GM19351 (cell line): ENCODE results near the gene DDOST.
"Not testable (repeated sequence)": the region's sequence is repeated elsewhere in the genome, so short reads cannot be mapped to it uniquely, and the experiment has no call there.

Experiments used
- ATAC-seq: cut with Tn5 transposase; IDR thresholded peaks from one replicate; pipeline ENCODE4 v1.9.1; 2021; ENCODE audit warnings: mild to moderate bottlenecking, moderate library complexity; ENCODE audit not compliant: unreplicated experiment

Gene DDOST

DNA sequence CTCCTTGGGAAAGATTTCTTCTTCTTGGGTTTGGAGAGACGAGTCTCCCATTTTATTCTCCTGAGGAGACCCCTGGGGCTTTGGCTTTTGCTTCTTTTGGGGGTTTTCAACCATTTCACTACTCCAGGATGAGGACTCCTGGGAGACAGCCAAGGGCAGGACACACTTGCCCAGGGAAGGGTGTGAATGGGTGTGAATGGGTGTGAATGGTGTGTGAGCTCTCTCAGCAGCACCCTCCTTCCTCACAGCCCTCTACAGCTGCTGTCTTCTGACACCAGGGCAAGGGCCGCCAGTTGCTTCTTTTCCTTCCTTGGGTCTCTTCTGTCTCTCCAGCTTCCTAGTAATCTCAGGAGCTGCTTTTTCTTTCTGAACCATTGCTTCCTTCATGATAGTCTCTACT lies 32.5 kb upstream of the DDOST start:
- ATAC-seq = no peak

DNA sequence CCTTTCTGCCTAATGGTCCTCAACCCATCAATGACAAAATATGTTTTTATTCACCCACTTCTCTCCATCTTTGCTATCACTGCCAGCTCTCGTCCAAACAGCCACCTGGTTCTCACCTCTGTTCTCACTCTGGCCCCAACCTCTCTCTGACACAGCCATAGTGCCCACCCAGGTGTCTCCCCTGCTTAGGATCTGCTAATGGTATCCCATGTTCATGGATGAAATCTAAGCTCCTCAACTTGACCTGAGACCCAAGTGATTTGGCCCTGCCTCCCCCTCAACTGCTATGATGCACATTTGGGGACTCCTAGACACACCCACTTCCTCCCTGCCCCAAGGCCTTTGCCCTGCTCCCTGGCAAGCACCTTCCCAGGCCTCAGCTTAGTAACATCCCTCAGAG lies 30.7 kb upstream of the DDOST start:
- ATAC-seq = no peak

DNA sequence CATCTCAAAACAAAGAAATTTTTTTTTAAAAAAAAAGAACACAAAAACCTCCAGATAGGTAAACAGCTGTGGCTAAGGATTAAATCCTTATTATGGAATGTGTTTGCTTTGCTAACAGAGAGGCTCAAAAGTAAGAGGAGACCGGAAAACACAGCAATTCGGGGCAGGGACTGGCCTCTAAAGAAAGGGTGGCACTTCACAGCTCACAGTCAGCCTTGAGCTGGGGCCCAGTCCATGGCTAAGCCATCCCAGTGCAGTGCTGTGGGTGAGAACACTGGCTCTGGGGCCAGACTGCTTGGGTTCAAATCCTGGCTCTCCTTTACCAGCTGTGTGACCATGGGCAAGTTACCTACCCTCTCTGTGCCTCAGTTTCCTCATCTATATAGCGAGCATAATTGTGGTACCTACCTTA lies 28.5 kb upstream of the DDOST start:
- ATAC-seq = no peak

DNA sequence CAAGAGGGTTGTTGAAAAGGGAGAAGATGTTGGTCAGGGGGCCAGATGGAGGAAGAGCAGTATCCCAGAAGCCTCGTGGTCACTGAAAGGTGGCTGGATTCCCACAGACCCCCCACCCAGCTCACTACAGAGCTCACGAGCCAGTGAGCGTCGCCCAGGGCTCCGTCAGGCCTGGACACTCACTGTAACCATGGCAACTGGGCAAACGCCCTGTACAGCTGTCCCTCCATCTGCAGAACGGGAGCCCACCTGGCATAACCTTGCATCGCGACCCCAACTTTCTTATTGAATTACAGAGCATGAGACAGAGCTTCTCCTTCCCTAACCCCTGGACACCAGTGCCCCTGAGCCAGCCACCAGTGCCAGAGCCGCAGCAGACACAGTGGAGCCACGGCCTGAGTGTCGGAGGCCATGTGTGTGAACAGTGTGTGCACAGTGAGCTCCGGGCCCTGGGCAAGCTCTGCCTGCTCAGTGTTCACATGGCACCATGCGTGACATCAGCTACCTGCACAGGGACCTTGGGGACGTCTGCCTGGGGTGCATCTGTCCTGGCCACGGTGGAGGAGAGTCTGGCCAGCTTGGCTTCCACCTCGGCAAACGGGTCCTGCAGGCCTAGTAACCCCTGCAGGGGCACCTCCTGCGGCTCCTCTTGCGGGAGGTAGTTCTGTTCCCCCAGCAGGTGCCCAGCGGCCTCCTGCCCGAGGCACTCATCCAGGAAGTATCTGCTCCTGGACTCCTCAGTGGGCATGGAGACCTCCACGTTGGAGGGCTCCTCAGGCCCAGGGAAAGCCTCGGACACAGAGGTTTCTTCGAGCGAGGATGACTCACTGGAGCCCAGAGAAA lies 25.9 kb upstream of the DDOST start:
- ATAC-seq = no peak

DNA sequence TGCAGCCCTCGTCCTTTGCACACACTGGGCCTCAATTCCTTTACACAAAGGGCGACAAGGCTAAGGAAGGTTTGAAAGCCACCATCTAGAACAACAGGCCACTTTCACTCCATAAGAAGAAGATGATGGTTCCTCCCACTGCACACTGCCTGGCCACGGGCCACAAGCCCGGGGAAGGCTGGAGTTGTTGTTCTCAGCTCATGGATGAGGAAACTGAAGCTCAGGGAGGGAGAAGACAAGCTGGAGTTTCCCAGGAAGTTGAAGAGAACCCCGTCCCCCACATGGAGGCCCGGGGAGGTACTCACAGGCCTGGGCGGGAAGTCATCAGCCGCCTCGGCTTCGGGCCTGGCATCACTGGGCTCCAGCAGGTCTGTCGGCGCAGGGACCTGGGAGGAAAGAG lies 24.6 kb upstream of the DDOST start:
- no peak for ATAC-seq

DNA sequence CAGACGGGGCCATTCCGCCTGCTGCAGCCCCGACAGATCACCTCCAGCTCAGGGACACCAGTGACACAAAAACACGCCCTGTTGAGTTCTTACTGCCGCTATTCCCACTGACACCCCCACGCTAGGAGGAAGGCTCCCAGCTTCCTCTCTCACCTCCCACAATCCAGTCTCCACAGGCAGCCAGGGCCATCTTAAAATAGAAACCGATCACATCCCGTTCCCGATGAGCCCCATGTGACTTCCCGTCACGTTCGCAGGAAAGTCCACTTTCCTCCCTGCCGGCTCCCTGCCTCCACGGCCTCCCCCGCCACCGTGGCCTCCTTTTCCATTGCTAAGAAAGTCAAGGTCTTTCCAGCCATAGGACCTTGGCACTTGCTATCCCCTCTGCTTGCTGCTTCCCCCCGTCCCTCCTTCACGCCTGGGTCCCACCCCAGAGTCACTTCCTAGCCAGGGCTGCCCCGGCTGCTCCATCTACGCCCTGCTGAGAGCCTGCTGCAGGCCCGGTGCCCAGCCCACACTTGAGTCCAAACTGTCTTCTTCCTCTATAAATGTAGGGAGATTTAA lies 24.0 kb upstream of the DDOST start:
- ATAC-seq = no peak

DNA sequence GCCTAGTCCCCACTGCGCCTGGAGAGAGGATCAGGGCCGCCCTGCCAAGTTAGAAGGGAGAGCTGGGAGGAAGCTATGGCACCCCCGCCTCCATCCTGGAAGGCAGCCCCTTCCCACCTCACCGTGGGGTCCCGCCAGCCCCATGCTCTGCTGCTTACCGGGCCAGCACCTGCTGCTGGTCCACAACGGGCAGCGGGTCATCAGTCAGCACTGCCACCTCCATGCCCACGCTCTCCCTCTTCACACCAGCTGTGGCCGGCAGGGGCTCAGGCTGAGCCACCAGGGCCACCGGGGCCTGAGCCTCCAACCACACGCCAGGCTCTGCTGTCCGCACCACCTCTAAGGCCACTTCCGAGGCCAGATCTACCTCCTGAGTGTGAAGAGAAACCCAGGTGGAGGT lies 23.5 kb upstream of the DDOST start:
- no peak for ATAC-seq

DNA sequence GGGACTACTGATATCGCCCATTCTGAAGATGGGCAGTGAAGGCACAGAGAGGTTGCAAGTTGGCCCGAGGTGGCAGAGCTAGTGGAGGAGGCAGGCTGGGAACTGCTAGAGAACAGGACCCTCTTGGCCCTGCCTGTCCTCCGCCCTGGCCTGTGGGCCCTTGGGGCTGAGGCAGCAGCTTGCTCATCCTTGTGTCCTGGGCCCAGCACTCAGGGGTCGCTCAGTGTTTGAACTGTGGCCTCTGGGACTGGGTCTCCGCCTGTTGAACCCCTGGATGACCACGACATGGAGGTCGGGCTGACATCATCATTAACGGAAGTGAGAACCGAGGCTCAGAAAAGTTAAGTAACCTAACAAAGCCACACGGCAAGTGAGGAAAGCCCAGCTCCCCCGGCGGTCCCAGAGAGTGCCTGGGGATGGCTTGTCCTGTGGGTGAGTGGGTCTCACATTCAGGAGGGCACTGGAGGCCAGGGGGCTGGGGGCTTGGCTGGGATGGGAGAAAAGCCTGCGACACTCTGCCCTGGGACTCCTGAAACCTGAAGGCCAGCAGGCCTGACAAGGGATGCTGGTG lies 23.0 kb upstream of the DDOST start:
- no peak for ATAC-seq

DNA sequence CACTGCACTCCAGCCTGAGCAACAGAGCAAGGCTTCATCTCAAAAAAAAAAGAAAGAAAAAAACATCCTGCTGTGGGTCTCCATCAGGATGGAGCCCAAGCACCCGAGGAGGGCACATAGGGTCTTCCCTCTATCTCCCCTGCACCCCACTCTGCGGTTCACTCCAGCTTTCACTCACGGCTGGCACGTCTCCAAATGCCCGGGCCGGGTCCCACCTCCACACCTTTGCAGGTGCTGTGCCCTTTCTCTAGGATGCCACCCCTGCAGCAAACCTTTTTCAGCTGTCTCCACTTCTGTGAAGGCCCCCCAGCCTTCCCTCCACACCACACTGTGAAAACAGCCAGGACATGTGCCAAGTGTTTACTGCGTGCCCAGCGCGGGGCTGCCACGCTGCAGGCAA lies 22.4 kb upstream of the DDOST start:
- no peak for ATAC-seq

DNA sequence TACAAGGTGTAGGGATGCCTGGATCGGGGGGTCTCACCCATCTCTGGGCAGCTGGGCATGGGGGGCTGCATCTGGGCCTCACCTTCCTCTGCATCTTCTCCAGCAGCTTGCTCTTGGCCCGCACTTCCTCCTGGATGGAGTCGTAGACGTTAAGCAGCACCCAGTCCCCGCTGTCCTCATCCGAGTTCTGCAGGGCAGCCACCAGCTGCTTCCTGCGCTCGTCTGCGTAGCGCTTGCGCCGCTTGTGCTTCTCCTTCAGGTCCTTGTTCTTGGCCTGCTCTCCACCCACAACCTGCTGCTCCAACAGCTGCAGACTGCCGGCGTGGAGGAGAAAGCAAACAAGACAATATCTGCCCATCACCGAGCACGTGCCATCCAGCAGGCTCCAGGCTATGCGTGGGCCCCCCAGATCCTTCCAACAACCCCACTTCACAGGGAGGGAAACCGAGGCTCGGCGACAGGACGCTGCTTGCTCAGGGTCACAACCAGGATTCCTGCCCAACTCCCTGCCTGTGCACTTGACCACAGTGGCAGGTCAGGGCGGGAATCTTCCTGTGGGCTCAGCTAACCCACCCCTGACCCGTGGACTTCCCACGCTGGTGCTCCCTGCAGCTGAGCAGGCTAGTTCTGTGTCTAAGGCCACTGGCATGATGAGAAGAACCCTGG lies 21.5 kb upstream of the DDOST start:
- no peak for ATAC-seq

DNA sequence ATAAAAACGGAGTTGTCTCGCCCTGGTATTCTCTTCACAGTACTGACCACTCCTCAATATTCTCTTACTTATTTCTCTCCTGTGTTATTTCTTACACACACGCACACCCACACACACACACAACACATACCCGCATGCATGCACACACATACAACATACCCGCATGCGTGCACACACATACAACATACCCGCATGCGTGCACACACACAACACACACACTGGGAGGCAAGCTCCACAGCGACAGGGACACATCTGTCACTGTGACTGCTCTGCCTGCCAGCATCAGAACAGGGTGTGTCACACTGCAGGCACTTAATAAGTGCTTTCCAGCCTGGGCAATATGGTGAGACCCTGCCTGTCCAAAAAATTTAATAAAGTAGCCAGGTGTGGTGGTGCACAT lies 20.8 kb upstream of the DDOST start:
- ATAC-seq = no peak

DNA sequence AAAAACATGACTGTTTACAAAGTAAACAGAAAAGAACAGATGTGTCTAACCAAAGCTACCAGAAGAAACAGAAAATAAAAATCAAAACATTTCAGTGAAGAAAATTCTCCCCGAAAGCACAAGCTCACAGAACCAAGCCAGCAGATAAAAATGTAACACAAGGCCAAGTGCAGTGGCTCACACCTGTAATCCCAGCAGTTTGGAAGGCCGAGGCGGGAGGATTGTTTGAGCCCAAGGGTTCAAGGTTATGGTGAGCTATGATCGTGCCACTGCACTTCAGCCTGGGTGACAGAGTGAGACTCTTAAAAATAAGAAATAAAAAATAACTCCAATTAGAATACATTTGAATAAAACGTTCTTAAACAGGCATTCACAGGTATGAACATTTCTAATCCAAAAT lies 19.1 kb upstream of the DDOST start:
- no peak for ATAC-seq

DNA sequence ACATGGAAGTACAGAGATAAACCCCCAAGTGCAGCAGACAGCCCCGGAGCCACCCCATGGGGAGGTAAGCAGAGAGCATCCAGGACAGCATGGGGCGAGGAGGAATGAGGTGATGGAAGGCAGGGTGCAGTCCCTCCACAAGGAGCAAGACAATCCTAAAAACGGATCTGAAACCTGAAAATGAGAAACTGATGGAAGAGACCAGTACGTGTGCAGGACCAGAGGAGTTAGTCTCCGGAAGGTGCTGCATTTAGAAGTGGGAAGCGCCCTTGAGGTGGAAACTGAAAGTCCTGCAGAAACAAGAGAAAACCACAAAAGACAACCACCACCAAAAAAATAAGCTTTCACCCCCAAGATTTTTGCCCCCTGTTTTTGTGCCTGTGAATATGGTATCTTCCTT lies 17.4 kb upstream of the DDOST start:
- ATAC-seq = no peak

DNA sequence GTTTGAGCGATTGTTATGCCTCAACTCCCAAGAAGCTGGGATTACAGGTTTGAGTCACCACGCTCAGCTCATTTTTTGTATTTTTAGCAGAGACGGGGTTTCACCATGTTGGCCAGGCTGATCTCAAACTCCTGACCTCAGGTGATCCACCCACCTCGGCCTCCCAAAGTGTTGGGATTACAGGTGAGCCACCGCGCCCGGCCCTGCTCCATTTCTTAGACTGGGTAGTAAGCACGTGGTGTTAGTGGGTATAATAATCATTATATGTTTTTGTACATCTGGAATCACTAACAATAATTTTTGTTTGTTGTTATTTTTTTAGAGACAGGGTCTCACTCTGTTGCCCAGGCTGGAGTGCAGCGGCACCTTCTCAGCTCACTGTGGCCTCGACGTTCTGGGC lies 12.5 kb upstream of the DDOST start:
- not testable (repeated sequence) for ATAC-seq

DNA sequence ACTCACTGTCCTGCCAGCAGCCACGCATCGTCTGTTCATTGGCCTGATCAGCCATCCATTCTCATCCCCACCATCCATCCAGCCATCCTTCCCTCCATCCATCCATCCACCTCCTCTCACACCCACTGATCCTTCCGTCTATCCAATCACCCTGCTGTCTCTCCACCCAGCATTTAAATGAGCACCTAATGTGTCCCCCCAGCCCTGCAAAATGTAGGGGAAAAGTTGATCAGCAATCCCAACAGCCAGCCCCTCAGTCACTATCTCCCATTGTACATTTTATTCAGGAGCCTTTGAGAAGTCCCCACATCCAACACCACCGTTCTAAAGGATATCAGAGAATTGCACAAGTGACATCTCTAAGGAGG lies 11.1 kb upstream of the DDOST start:
- ATAC-seq = no peak

DNA sequence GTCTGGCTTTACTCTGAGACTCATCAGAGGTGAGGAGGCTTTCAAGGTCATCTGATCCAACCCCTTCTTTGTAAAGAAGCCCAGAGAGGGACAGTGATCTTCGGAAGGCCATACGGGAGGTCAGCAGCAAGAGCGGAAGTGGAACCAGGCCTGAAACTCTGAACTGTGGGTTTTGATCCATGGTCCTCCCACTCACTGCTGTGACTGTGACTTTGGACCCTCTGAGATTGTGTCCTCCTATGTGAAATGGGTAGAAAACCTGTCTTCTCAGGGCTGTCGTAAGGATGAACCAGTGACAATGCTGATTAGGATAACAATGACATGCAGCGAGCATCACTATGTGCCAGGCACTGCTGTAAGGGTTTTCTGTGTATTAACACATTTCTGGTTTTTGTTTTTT lies 9.8 kb upstream of the DDOST start:
- ATAC-seq = no peak

DNA sequence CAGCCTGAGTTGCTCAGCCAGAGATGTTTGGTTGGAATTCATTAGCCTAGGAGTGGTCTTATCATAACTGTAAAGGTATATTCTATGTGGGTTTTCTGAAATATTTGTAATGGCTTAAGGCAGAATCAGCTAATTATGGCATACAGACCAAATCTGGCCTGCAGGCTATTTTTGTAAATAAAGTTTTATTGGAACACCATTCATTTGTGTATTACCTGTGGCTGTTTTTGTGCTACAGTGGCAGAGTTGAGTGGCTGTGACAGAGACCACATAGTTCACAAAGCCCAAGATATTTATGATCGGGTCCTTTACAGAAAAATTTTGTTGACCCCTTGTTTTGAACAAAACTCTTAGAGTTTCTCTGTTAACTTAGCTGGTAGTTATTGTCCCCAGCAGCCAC lies 7.4 kb upstream of the DDOST start:
- ATAC-seq = no peak

DNA sequence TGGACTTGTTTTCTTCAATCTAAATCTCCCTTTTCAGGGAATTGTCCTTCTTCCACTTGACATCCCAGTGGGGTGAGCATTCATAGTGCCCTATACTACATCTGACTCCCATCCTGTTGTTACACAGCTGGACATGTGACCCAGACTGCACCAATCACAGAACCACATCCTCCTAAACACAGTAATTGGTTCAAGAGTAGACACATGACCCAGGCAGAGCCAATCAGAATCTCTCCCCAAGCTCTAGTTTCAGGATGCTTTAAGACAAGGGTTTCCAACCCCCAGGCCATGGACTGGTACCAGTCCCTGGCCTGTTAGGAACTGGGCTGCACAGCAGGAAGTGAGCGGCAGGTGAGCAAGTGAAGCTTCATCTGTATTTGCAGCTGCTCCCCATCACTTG lies 5.6 kb upstream of the DDOST start:
- no peak for ATAC-seq

DNA sequence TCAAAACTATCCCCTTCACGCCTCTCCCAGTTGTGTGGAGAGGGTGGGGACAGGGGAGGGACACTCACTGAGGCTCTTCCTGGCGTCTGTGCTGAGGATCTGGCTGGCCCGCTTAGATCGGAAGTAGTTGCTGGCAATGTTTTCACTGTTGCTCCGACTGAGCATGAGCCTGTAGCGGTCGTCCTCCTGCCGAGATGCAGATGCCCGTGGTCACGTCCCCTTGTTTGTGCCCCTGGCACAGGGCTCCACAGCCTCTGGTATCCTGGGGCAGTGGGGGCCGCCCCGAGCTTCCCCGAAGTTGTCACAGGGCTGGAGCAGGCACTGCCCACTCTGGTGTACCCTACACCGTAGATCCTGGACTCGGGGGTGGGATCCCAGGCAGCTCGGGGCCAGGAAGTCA lies 5.0 kb upstream of the DDOST start:
- no peak for ATAC-seq

DNA sequence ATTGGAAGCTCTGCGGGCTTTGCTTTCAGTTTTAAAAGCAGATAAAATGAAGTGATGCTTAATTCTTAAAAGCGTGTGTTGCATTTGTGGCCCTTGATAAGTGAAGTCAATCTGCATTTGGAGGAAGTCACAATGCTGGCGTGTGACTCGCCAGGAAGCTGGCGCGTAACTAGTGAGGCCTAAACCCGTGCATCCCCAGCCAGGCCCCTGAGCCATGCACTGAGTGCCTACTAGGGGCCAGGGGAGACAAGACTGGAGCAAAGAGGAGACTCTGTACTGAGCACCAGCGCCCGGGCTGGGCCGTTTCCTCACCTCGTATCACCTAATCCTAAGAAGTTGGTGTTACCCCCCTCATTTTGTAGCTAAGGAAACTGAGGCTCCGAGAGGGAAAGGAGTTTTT lies 4.6 kb upstream of the DDOST start:
- no peak for ATAC-seq

DNA sequence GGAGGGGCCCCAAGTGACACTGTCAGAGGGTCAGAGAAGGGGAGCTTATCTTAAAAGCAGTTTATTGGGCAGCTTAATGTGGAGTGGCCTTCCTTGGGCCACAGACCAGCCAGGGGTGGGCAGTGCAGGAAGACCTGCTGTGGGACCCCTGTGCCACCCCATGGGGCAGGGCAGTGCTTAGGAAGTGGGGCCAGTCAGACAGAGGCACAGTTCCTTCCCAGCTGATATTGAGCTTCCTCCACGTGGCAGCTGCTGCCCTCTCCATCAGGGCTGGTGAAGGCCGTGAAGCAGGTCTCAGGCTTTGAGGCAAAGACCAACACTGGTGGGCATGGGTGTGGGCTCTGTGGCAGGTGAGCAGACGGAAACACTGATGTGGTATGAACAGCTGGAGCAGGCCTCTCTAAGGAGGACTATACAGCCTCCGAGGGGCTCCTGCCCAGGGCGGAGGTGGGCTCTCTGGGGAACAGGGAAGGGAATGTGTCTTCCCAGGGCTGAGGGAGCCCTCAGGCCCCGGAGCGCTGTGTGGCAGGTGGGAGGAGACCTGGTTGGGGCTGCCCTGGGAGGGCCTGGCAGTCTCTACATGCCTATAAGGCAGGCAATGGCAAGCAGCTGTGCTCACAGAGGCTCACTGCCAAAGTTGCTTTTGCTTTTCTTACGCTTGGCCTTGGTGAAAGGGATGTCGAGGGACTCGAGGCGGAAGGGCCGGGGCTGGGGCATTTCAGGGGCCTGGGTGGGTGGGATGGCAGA lies 3.0 kb upstream of the DDOST start:
- ATAC-seq = no peak
